NCI-H2196 treated with DMSO at 0.1 percent for 48 hours (cell line): Measurements from ENCODE around the gene BAX.
A peak's percentile ranks its signal among the peaks of the same experiment; 100 is the strongest.

ENCODE experiments used
- DNase-seq: peaks from one replicate; lab custom pipeline; 2025; ENCODE audit not compliant: unreplicated experiment; lab: John Stamatoyannopoulos, UW

The BAX gene

DNA sequence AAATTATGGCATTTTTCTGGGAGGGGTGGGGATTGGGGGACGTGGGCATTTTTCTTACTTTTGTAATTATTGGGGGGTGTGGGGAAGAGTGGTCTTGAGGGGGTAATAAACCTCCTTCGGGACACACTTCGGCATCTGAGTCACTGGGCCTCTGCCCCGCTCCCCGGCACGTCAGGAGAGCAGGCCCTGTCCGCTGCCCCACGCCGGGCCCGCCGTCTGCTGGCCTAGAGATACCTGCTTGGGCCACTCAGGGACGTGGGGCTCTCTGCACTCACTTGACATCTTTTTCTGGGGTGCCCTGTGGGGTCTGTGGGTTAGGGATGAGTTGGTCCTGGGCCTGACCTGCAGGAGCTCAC is 7.0 kb downstream of the BAX start:
- DNase-seq: no peak

- DNase-seq: no peak
Observed at GRCh38 chr19:48962029-48962848, 7.6 kb downstream of the BAX start.

- no peak for DNase-seq
Observed at GRCh38 chr19:48962849-48963165, 8.1 kb downstream of the BAX start.

GRCh38 chr19:48963371-48964204 is 8.9 kb downstream of the BAX start:
- no peak for DNase-seq

GRCh38 chr19:48964205-48965039 is 9.7 kb downstream of the BAX start:
- DNase-seq: no peak

DNA sequence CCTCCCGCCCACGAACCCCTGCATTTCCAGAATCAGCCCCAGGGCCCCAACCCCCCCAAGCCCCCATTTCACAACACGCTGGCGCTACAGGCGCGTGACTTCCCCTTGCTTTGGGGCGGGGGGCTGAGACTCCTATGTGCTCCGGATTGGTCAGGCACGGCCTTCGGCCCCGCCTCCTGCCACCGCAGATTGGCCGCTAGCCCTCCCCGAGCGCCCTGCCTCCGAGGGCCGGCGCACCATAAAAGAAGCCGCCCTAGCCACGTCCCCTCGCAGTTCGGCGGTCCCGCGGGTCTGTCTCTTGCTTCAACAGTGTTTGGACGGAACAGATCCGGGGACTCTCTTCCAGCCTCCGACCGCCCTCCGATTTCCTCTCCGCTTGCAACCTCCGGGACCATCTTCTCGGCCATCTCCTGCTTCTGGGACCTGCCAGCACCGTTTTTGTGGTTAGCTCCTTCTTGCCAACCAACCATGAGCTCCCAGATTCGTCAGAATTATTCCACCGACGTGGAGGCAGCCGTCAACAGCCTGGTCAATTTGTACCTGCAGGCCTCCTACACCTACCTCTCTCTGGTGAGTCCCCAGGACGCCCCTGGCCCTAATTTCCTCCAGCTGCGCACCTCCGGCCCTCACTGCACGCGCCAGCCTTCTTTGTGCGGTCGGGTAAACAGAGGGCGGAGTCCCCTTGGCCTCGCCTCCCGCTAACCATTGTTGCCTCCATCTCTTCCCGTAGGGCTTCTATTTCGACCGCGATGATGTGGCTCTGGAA is 10.5 kb downstream of the BAX start, which contains the start of gene FTL:
Gene FTL, plus strand, starts transcription at position 270 of the 766 bp plus-strand sequence. Its CDS starts 199 bp downstream, at position 469.
- DNase-seq: peak; percentile 80

DNA sequence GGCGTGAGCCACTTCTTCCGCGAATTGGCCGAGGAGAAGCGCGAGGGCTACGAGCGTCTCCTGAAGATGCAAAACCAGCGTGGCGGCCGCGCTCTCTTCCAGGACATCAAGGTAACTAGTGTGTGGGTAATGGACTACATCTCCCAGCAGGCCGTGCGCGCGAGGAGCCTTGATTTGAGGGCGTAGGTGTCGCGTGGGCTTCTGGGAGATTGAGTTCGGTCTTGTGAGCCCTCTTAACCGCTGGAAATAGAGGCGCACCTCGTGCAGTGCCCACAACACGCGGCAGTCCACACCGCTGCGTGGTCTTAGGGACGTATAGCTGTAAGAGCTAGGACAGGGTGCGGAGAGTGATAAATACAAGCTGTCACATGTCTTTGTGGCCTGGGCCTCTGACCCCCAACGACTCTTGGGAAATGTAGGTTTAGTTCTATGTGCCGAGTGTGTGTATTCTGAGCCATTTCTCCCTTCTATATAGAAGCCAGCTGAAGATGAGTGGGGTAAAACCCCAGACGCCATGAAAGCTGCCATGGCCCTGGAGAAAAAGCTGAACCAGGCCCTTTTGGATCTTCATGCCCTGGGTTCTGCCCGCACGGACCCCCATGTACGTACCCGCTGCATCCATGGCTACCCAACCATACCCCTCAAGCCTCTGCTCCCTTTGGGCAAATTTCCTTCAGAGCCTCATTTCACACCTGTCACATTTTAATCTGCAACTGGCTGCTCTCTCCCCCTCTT is 11.3 kb downstream of the BAX start:
- peak; percentile 59 for DNase-seq

- no peak for DNase-seq
Observed at GRCh38 chr19:48966541-48967345, 12.1 kb downstream of the BAX start.

- DNase-seq: no peak
Observed at GRCh38 chr19:48967346-48968178, 12.9 kb downstream of the BAX start.

GRCh38 chr19:48968179-48968661 is 13.5 kb downstream of the BAX start:
- DNase-seq: no peak

DNA sequence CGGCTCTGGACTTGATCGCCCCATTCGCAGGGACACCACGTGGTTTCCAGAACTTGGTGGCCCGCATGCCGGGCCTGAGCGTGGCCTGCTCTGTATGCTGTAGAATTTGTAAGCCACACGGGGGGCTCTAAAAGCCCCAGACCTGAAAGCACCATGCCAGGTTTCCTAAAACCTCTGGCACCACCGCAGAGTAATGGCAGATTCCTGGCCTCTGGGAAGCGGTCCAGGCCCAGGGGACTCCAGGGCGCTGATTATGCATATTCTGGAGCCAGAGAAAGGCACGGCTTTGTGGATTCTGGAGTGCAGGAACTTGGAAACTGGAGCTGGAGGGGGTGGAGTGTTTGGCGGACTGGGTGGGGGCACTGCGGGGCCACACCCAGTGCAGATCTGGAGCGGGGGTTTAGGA is 14.1 kb downstream of the BAX start:
- DNase-seq: no peak

GRCh38 chr19:48969276-48970138 is 14.8 kb downstream of the BAX start:
- peak; percentile 22 for DNase-seq

DNA sequence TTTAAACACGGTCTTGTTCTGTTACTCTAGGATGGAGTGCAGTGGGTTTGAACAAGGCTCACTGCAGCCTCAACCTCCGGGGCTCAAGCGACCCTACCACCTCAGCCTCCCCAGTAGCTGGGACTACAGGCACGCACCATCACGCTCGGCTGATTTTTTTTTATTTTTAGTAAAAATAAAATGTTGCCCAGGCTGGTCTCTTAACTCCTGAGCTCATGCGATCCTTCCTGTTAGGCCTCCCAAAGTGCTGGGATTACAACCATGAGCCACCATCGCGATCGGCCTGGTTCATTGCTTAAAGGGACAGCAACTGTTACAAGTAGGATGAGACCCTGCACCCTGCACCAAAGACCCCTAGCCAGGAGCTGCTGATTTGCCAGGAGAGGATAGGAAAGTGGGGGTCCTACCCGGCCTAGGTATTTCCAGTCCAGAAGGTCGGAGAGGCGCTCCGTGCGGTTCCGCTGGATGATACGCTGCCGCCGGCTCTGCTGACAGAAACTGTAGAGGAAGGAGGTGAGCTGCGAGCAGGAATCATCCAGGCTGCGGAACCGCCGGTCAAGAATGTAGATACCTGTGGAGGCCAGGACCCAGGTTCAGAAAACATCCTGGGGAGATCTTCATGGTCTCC is 15.6 kb downstream of the BAX start:
- no peak for DNase-seq

GRCh38 chr19:48970923-48971395 is 16.3 kb downstream of the BAX start:
- DNase-seq: no peak

GRCh38 chr19:48975947-48976847 is 21.5 kb downstream of the BAX start:
- no peak for DNase-seq

GRCh38 chr19:48977061-48977460 is 22.4 kb downstream of the BAX start:
- no peak for DNase-seq
